Keratinocyte (primary cell): ENCODE data around the gene DMXL1.

Source experiments
- EZH2 ChIP-seq: IDR thresholded peaks from one replicate; pipeline ENCODE4 v1.6.1; 2012; ENCODE audit warnings: inconsistent platforms, mild to moderate bottlenecking, low read length, moderate library complexity
- TF ChIP-seq, protein P1 (sequence below), 3 experiments: IDR thresholded peaks in 1 of 3; conservative IDR thresholded peaks in 1 of 3; optimal IDR thresholded peaks in 1 of 3; 2 replicates in 2 of 3; 3 replicates in 1 of 3; pipeline versions ENCODE3 to v1.5.1; 2011; ENCODE audit warnings: low read length in 3 of 3, mild to moderate bottlenecking in 3 of 3, moderate library complexity in 2 of 3, control low read depth in 1 of 3, inconsistent platforms in 1 of 3; ENCODE audit not compliant: insufficient read depth in 2 of 3; ENCODE audit errors: extremely low read depth in 1 of 3

DNA sequence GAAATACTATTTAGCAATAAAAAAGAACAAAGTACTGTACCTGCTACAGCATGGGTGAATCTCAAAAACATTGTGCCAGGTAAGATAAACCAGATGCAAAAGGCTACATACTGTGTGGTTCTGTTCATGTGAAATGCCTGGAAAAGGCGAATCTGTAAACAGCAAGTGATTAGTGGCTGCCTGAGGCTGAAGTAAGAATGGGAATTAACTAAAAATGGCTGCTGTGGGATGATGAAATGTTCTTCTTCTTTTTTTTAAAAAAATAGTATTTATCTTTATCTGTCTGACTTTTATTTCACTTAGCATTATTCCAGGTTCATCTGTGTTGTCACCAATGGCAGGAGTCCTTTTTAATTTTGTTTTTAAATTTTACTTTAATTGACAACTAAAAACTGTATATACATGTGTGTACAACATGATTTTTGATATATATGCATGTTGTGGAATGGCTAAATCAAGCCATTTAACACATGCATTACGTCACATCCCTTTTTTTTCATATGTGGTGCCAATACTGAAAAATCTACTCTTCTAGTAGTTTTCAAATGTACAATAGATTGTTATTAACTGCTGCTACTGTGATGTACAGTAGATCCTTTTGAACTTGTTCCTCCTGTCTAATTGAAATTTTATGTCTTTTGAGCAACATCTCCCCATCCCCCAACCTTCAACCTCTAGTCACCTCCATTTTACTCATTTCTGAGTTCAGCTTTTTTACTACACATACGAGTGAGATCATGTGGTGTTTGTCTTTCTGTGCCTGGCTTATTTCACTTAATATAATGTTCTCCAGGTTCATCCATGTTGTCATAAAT lies 222.0 kb downstream of the DMXL1 start:
- TF ChIP-seq, protein P1, sequence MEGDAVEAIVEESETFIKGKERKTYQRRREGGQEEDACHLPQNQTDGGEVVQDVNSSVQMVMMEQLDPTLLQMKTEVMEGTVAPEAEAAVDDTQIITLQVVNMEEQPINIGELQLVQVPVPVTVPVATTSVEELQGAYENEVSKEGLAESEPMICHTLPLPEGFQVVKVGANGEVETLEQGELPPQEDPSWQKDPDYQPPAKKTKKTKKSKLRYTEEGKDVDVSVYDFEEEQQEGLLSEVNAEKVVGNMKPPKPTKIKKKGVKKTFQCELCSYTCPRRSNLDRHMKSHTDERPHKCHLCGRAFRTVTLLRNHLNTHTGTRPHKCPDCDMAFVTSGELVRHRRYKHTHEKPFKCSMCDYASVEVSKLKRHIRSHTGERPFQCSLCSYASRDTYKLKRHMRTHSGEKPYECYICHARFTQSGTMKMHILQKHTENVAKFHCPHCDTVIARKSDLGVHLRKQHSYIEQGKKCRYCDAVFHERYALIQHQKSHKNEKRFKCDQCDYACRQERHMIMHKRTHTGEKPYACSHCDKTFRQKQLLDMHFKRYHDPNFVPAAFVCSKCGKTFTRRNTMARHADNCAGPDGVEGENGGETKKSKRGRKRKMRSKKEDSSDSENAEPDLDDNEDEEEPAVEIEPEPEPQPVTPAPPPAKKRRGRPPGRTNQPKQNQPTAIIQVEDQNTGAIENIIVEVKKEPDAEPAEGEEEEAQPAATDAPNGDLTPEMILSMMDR (optimal IDR thresholded peaks at IDR 0.05 in 1 of 3, IDR thresholded peaks at IDR 0.05 in 1 of 3, conservative IDR thresholded peaks at IDR 0.05 in 1 of 3; ENCODE audit: extremely low read depth in 1 of 3, insufficient read depth in 2 of 3, low read length in 3 of 3) = no peak
- TF ChIP-seq EZH2 = no peak
